GM18505 (cell line): ENCODE results near the gene KIF5C.
"Not testable (repeated sequence)": the region's sequence is repeated elsewhere in the genome, so short reads cannot be mapped to it uniquely, and the experiment has no call there.

Experiments used
- ATAC-seq: cut with Tn5 transposase; IDR thresholded peaks from one replicate; pipeline ENCODE4 v1.9.1; 2021; ENCODE audit not compliant: unreplicated experiment
- POLR2A ChIP-seq: IDR thresholded peaks from 4 replicates; pipeline ENCODE4 v1.6.1; 2011; ENCODE audit warnings: borderline replicate concordance; ENCODE audit not compliant: insufficient read depth, insufficient read length; ENCODE audit errors: extremely low read depth

The KIF5C gene

DNA sequence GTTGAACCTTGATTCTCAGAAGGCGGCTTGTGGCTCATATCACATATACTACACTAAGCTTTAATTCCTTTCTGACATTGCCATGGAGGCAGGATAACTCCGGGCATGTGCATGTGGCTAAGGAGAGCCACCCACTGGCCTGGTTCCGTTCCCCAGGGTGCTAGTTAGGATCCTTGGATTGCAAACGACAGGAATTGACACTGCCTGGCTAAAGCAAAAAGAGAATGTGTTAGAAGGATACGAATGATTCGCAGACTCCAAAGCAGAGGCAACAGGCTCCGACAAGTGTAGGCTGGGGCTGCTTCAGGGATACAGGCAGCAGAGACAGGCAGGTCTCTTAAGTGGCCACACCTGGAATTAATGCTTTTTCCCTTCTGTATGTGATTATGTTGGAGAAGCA lies 92.0 kb downstream of the KIF5C start:
- ATAC-seq: no peak
- TF ChIP-seq POLR2A: no peak

DNA sequence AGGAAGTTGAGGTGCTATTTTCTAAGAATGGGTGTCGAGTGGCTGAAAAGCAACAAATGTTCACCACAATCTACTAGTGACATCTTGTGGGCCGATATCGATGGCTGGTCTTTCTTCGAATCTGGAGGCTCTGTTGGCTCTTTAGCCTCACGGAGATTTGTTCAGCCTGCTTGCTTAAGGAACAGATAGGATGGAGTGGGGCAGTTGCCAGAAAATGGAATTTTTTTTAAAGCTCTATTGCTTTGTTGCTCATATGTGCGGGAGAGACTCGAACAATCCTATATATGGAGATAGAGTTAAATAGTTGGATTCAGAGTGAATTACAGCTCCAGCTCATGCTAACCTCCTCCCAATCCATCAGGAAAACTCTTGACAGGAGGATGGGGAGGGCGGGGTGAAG lies 92.6 kb downstream of the KIF5C start:
- TF ChIP-seq POLR2A: no peak
- ATAC-seq: no peak

- no peak for ATAC-seq
Measured at GRCh38 chr2:148968301-148968700, 93.3 kb downstream of the KIF5C start.

DNA sequence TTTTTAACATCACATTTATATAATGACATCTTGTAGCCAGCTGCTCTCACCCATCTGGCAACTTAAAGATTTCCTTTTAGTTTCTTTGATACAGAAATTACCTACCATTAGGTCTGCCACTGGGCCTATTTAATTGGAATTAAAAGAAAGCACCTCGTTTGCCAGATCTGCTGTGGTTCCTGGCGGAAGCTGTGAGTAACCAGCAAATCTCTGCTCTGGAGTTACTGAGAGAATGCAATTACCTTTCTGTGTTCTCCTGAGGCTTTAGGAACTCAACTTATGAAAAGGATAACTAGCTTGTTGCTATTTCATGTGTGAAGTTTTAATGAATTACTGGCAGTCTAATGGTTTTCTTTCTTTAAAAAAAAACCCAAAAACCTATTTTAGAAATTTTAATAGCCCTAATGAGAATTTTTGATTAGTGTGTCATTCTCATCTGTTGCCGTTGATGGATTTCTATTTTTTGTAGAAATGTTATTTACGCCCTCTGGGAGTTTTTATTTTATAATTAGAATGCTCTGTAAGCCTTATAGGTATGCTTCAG lies 93.8 kb downstream of the KIF5C start:
- ATAC-seq: no peak
- TF ChIP-seq POLR2A: no peak

More at GRCh38 chr2:148968301-148968700, 93.3 kb downstream of the KIF5C start:
- TF ChIP-seq POLR2A: no peak

DNA sequence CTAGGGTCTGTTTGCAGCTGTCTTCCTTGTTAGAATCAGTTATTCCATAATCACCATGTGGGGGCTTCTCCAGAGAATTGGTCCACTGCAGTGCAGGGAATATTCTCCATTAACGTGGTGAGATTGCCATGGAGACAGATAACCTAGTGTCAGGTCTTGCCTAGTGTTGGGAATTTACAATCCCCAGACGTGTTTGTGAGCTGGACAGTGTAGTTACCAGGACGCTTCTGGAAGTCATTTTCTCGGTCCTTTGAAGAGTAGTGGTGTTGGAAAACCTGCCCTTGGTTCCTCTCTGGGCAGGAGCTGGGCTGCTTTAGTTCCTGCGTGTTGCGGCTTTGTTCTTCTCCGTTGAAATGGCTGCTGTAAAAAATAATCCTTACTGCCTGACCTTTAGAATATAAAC lies 94.6 kb downstream of the KIF5C start:
- no peak for ATAC-seq
- TF ChIP-seq POLR2A: no peak

- TF ChIP-seq POLR2A: no peak
- ATAC-seq: no peak
Measured at GRCh38 chr2:148970385-148970784, 95.4 kb downstream of the KIF5C start.

DNA sequence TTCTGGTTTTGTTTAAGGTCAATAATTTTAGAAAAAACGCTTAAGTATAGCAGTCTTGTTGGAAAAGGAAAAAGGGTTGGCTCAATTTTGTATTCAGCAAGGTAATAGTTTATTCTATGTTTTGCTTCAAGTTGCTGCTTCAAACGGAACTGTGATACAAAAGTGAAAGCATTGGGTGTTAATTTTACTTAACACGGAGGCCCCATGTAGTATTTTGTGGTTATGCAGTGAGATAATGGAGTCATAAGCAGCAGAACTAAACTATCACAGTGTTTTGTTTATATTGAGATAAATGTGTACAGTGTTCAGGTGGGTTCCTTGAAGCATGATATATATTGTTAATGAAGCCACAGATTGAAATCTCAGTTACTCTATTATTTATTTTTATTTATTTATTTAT lies 96.5 kb downstream of the KIF5C start:
- no peak for TF ChIP-seq POLR2A

GRCh38 chr2:148974095-148974494 lies 99.1 kb downstream of the KIF5C start:
- TF ChIP-seq POLR2A: no peak
- ATAC-seq: no peak

More for the DNA sequence above, 96.5 kb downstream of the KIF5C start:
- ATAC-seq: peak; percentile 86

- no peak for TF ChIP-seq POLR2A
- no peak for ATAC-seq
Measured at GRCh38 chr2:148978026-148978685, 103.1 kb downstream of the KIF5C start.

- ATAC-seq: no peak
- no peak for TF ChIP-seq POLR2A
Measured at GRCh38 chr2:148978706-148979105, 103.7 kb downstream of the KIF5C start.

- ATAC-seq: no peak
- no peak for TF ChIP-seq POLR2A
Measured at GRCh38 chr2:148979164-148979918, 104.3 kb downstream of the KIF5C start.

- no peak for ATAC-seq
- TF ChIP-seq POLR2A: no peak
Measured at GRCh38 chr2:148979919-148980277, 104.9 kb downstream of the KIF5C start.

DNA sequence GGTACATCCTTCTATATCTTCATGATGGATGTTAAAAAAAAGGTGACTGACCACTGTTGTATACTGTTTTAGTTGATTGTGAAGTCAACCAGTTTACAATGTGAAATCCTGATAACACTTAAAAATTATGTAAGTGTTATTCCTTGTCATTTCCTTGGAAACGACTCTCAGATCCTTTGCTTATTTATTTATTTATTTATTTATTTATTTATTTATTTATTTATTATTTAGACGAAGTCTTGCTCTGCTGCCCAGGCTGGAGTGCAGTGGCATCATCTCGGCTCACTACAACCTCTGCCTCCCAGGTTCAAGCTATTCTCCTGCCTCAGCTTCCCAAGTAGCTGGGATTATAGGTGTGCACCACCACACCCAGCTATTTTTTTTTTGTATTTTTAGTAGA lies 105.5 kb downstream of the KIF5C start:
- not testable (repeated sequence) for ATAC-seq

- no peak for TF ChIP-seq POLR2A
- no peak for ATAC-seq
Measured at GRCh38 chr2:148981324-148981723, 106.3 kb downstream of the KIF5C start.
